HG03045 (cell line): ENCODE data around the gene CCDC40.
"Not testable (repeated sequence)": the region's sequence is repeated elsewhere in the genome, so short reads cannot be mapped to it uniquely, and the experiment has no call there.

Experiments used
- ATAC-seq: cut with Tn5 transposase; IDR thresholded peaks from one replicate; pipeline ENCODE4 v1.9.1; 2021; ENCODE audit warnings: mild to moderate bottlenecking, moderate library complexity; ENCODE audit not compliant: unreplicated experiment

Gene CCDC40

GRCh38 chr17:80035937-80036714 is at the start of gene CCDC40:
TSS of gene CCDC40 (plus strand) at chr17:80036642. CDS start at chr17:80036663, 21 bp downstream.
- peak; percentile 50 for ATAC-seq

GRCh38 chr17:79987187-79987934 is 49.1 kb upstream of the CCDC40 start:
- no peak for ATAC-seq

- ATAC-seq, result no peak
Measured at GRCh38 chr17:79987935-79988184, 48.6 kb upstream of the CCDC40 start.

GRCh38 chr17:79988185-79988971 is 48.1 kb upstream of the CCDC40 start:
- no peak for ATAC-seq

- no peak for ATAC-seq
Measured at GRCh38 chr17:79989106-79989835, 47.2 kb upstream of the CCDC40 start.

- ATAC-seq, result no peak
Measured at GRCh38 chr17:79990051-79990592, 46.3 kb upstream of the CCDC40 start.

GRCh38 chr17:79990704-79991103 is 45.7 kb upstream of the CCDC40 start:
- ATAC-seq, result no peak

- no peak for ATAC-seq
Measured at GRCh38 chr17:79991140-79991923, 45.1 kb upstream of the CCDC40 start.

- no peak for ATAC-seq
Measured at GRCh38 chr17:79991924-79992648, 44.4 kb upstream of the CCDC40 start.

- ATAC-seq, result no peak
Measured at GRCh38 chr17:79992649-79993389, 43.6 kb upstream of the CCDC40 start.

- no peak for ATAC-seq
Measured at GRCh38 chr17:79993390-79994227, 42.8 kb upstream of the CCDC40 start.

- ATAC-seq, result not testable (repeated sequence)
Measured at GRCh38 chr17:79994228-79994569, 42.2 kb upstream of the CCDC40 start.

GRCh38 chr17:79994602-79995001 is 41.8 kb upstream of the CCDC40 start:
- ATAC-seq, result no peak

GRCh38 chr17:79995696-79996095 is 40.7 kb upstream of the CCDC40 start:
- no peak for ATAC-seq

- no peak for ATAC-seq
Measured at GRCh38 chr17:79996291-79996690, 40.2 kb upstream of the CCDC40 start.

GRCh38 chr17:79997011-79997660 is 39.3 kb upstream of the CCDC40 start:
- ATAC-seq, result no peak

- ATAC-seq, result no peak
Measured at GRCh38 chr17:80000136-80000535, 36.3 kb upstream of the CCDC40 start.
